Measurements from ENCODE around the gene GINS2.

DNA sequence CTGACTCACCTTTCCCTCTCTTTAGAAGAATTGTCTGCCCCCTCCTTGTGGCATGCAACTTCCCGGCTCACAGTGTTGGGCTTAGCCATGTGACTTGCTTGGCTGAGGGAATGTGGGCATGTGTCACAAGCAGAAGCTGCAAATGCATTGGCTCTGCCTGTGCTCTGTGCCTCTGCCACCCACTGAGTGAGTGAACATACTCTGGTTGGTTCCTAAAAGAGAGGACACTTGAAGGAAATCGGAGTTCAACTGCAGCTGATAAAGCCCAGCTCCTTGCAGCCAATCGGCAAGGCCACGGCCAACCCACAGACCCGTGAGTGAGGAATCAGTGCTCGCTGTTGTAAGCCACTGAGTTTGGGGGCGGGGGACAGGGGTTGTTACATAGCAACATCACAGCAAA, 10.9 kb upstream of the GINS2 start:
- TF ChIP-seq, protein P1, sequence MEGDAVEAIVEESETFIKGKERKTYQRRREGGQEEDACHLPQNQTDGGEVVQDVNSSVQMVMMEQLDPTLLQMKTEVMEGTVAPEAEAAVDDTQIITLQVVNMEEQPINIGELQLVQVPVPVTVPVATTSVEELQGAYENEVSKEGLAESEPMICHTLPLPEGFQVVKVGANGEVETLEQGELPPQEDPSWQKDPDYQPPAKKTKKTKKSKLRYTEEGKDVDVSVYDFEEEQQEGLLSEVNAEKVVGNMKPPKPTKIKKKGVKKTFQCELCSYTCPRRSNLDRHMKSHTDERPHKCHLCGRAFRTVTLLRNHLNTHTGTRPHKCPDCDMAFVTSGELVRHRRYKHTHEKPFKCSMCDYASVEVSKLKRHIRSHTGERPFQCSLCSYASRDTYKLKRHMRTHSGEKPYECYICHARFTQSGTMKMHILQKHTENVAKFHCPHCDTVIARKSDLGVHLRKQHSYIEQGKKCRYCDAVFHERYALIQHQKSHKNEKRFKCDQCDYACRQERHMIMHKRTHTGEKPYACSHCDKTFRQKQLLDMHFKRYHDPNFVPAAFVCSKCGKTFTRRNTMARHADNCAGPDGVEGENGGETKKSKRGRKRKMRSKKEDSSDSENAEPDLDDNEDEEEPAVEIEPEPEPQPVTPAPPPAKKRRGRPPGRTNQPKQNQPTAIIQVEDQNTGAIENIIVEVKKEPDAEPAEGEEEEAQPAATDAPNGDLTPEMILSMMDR (IDR thresholded peaks at IDR 0.05), result no peak
- TF ChIP-seq YY1 (IDR thresholded peaks at IDR 0.05; ENCODE audit: low read depth), result no peak
- TF ChIP-seq RFX5 (IDR thresholded peaks at IDR 0.05; ENCODE audit: low read length), result no peak
- TF ChIP-seq JUND (IDR thresholded peaks at IDR 0.05), result no peak
- no peak for TF ChIP-seq TAF1 (IDR thresholded peaks at IDR 0.05; ENCODE audit: borderline replicate concordance, low read depth, low read length)
- TF ChIP-seq NRF1 (IDR thresholded peaks at IDR 0.05; ENCODE audit: low read depth, low read length), result no peak
- TF ChIP-seq RCOR1 (IDR thresholded peaks at IDR 0.05; ENCODE audit: low read length), result no peak
- TF ChIP-seq ZBTB33 (IDR thresholded peaks at IDR 0.05; ENCODE audit: borderline replicate concordance, low read depth), result no peak
- no peak for TF ChIP-seq SIN3A (IDR thresholded peaks at IDR 0.05; ENCODE audit: borderline replicate concordance, low read depth, low read length)
- no peak for TF ChIP-seq FOXM1 (IDR thresholded peaks at IDR 0.05; ENCODE audit: low read depth)
- TF ChIP-seq RAD21 (IDR thresholded peaks at IDR 0.05; ENCODE audit: low read length), result no peak
- TF ChIP-seq POLR2AphosphoS5 (IDR thresholded peaks at IDR 0.05; ENCODE audit: low read depth, low read length), result no peak
